SK-N-MC (cell line): ENCODE data around the gene CEMIP.

ENCODE experiments used
- DNase-seq: peaks from one replicate; pipeline ENCODE4 v3.0.0-alpha.2; 2011; ENCODE audit warnings: low read depth, low spot score
- H3K27ac ChIP-seq: fragments of 200-600 bp; sonication (generic); 2 replicates; pipeline ENCODE4 v1.5.1; 2016; ENCODE audit warnings: mixed run types
- H3K36me3 ChIP-seq: fragments of 200-600 bp; sonication (generic); 2 replicates; pipeline ENCODE4 v1.6.1; 2017; ENCODE audit warnings: antibody characterized with exemption, low read length, mixed read lengths; ENCODE audit not compliant: insufficient read depth
- H3K4me3 ChIP-seq: fragments of 200-600 bp; sonication (generic); 2 replicates; pipeline ENCODE4 v1.5.1; 2016
- H3K9ac ChIP-seq: fragments of 200-600 bp; sonication (generic); 2 replicates; pipeline ENCODE4 v1.8.0; 2017; ENCODE audit warnings: mixed run types, mixed read lengths; ENCODE audit not compliant: insufficient read length
- H3K9me3 ChIP-seq: fragments of 200-600 bp; sonication (generic); 2 replicates; pipeline ENCODE4 v1.6.1; 2017; ENCODE audit warnings: low read depth, mild to moderate bottlenecking, antibody characterized with exemption, low read length, moderate library complexity, mixed read lengths
- EZH2 ChIP-seq: fragments of 200-600 bp; sonication (generic); IDR thresholded peaks from one replicate; pipeline ENCODE4 v1.6.1; 2017; ENCODE audit warnings: antibody characterized with exemption
- FOXP2 ChIP-seq: optimal IDR thresholded peaks from 2 replicates; pipeline ENCODE3; 2011; ENCODE audit warnings: mild to moderate bottlenecking, moderate library complexity; ENCODE audit not compliant: insufficient read depth; ENCODE audit errors: extremely low read length, control extremely low read depth
- POLR2AphosphoS5 ChIP-seq: IDR thresholded peaks from 2 replicates; pipeline ENCODE4 v1.6.1; 2012; ENCODE audit warnings: mild to moderate bottlenecking, low read depth, low read length, borderline replicate concordance

Gene CEMIP

GRCh38 chr15:80898040-80898439 is 118.9 kb downstream of the CEMIP start:
- no peaks in the 10 kb centered on the region for H3K36me3 ChIP-seq
- no peak for DNase-seq
- H3K9me3 ChIP-seq, result no peaks in the 10 kb centered on the region
- H3K4me3 ChIP-seq, result no peak overlapping the region
- no peak overlapping the region for H3K27ac ChIP-seq
- no peak overlapping the region for H3K9ac ChIP-seq
- TF ChIP-seq POLR2AphosphoS5 (no peak), FOXP2 (no peak), EZH2 (no peak)

GRCh38 chr15:80902298-80902801 is 123.2 kb downstream of the CEMIP start:
- H3K36me3 ChIP-seq, result no peaks in the 10 kb centered on the region
- no peak overlapping the region for H3K9ac ChIP-seq
- H3K27ac ChIP-seq, result no peak overlapping the region
- TF ChIP-seq FOXP2 (no peak), POLR2AphosphoS5 (no peak), EZH2 (no peak)
- H3K9me3 ChIP-seq, result no peaks in the 10 kb centered on the region
- H3K4me3 ChIP-seq, result no peak overlapping the region
- no peak for DNase-seq

GRCh38 chr15:80904998-80905397 is 125.8 kb downstream of the CEMIP start:
- TF ChIP-seq EZH2 (no peak), FOXP2 (no peak), POLR2AphosphoS5 (no peak)
- H3K9ac ChIP-seq, result no peak overlapping the region
- no peak overlapping the region for H3K4me3 ChIP-seq
- H3K27ac ChIP-seq, result no peak overlapping the region
- no peak for DNase-seq
- H3K9me3 ChIP-seq, result no peaks in the 10 kb centered on the region
- no peaks in the 10 kb centered on the region for H3K36me3 ChIP-seq

GRCh38 chr15:80906159-80906766 is 127.1 kb downstream of the CEMIP start:
- no peak for TF ChIP-seq POLR2AphosphoS5
- no peak for TF ChIP-seq FOXP2
- TF ChIP-seq EZH2, result no peak
- DNase-seq, result no peak
- no peaks in the 10 kb centered on the region for H3K9me3 ChIP-seq
- H3K27ac ChIP-seq, result no peak overlapping the region
- H3K4me3 ChIP-seq, result no peak overlapping the region
- no peak overlapping the region for H3K9ac ChIP-seq
- no peaks in the 10 kb centered on the region for H3K36me3 ChIP-seq

GRCh38 chr15:80911821-80912220 is 132.7 kb downstream of the CEMIP start:
- no peak for DNase-seq
- H3K4me3 ChIP-seq, result no peak overlapping the region
- H3K9me3 ChIP-seq, result no peaks in the 10 kb centered on the region
- no peak for TF ChIP-seq POLR2AphosphoS5
- no peak for TF ChIP-seq FOXP2
- no peak for TF ChIP-seq EZH2
- H3K36me3 ChIP-seq, result no peaks in the 10 kb centered on the region
- H3K9ac ChIP-seq, result no peak overlapping the region
- H3K27ac ChIP-seq, result no peak overlapping the region

GRCh38 chr15:80912673-80913072 is 133.5 kb downstream of the CEMIP start:
- Histone ChIP-seq H3K9ac (no peak overlapping the region), H3K4me3 (no peak overlapping the region), H3K9me3 (no peaks in the 10 kb centered on the region), H3K27ac (no peak overlapping the region), H3K36me3 (no peaks in the 10 kb centered on the region)
- DNase-seq, result no peak
- TF ChIP-seq FOXP2 (no peak), POLR2AphosphoS5 (no peak), EZH2 (no peak)

- no peak for DNase-seq
- H3K9ac ChIP-seq, result no peak overlapping the region
- H3K4me3 ChIP-seq, result no peak overlapping the region
- no peaks in the 10 kb centered on the region for H3K36me3 ChIP-seq
- H3K27ac ChIP-seq, result no peak overlapping the region
- TF ChIP-seq POLR2AphosphoS5 (no peak), FOXP2 (no peak), EZH2 (no peak)
- no peaks in the 10 kb centered on the region for H3K9me3 ChIP-seq
Measured at GRCh38 chr15:80913541-80913940, 134.4 kb downstream of the CEMIP start.

- TF ChIP-seq POLR2AphosphoS5 (no peak), EZH2 (no peak), FOXP2 (no peak)
- no peaks in the 10 kb centered on the region for H3K9me3 ChIP-seq
- H3K36me3 ChIP-seq, result no peaks in the 10 kb centered on the region
- H3K27ac ChIP-seq, result no peak overlapping the region
- no peak overlapping the region for H3K4me3 ChIP-seq
- H3K9ac ChIP-seq, result no peak overlapping the region
- DNase-seq, result no peak
Measured at GRCh38 chr15:80915472-80915871, 136.3 kb downstream of the CEMIP start.

- H3K9me3 ChIP-seq, result no peaks in the 10 kb centered on the region
- H3K4me3 ChIP-seq, result no peak overlapping the region
- H3K9ac ChIP-seq, result no peak overlapping the region
- no peak for TF ChIP-seq FOXP2
- no peak for TF ChIP-seq EZH2
- no peak for TF ChIP-seq POLR2AphosphoS5
- no peaks in the 10 kb centered on the region for H3K36me3 ChIP-seq
- no peak for DNase-seq
- H3K27ac ChIP-seq, result no peak overlapping the region
Measured at GRCh38 chr15:80916056-80916455, 136.9 kb downstream of the CEMIP start.
